K562 (cell line): Measurements from ENCODE around the gene SLC7A8. TPM values are rescaled to one million over a fixed set of nuclear protein-coding genes. Genes with fewer than 3 reads are reported as not detected.

ENCODE experiments used
- ATAC-seq: fragments of 200-7000 bp; cut with Tn5 transposase; 3 replicates; pipeline ENCODE4 v1.9.1; 2020; ENCODE audit warnings: moderate library complexity
- BruUV-seq: library from RNA; stranded (reverse); fragments of 400-500 nt; replicated peaks from 2 replicates; lab custom pipeline; 2021; lab: Mats Ljungman, UMichigan
- CTCF ChIA-PET: fragments of 300-600 bp; formaldehyde crosslinking; extraction: SDS; loops from one replicate; lab custom pipeline; 2021; ENCODE audit warnings: low intra/inter-chr PET ratio; lab: Yijun Ruan, JAX
- POLR2A ChIA-PET: fragments of 300-600, 350-650 bp; sonication (Branson Sonifier 250); formaldehyde crosslinking; extraction: SDS; loops from one replicate; lab custom pipeline; 2021; ENCODE audit warnings: antibody characterized with exemption, inconsistent platforms; lab: Yijun Ruan, JAX
- DNase-seq, 4 experiments: peaks; one replicate each; pipeline versions ENCODE4 v3.0.0 to v3.0.0-alpha.2; 2011 to 2018; ENCODE audit warnings: low spot score in 3 of 4, mixed read lengths in 3 of 4; ENCODE audit errors: extremely low read depth in 1 of 4
- FAIRE-seq: peaks from 2 replicates; lab custom pipeline; 2011; peaks lifted over from hg19 to GRCh38; lab: Jason Lieb, UNC
- H2AFZ ChIP-seq: 2 replicates; pipeline ENCODE4 v1.6.0; 2011; ENCODE audit warnings: low read depth, low read length, control low read depth, inconsistent platforms
- H3K27ac ChIP-seq: fragments of 200-600 bp; 3 replicates; pipeline ENCODE4 v1.8.0; 2011; ENCODE audit warnings: low read depth, mild to moderate bottlenecking, control low read depth, inconsistent platforms, low read length, moderate library complexity, mixed read lengths; ENCODE audit errors: extremely low read depth
- H3K27me3 ChIP-seq, 2 experiments: fragments of 300-600 bp in 1 of 2; 2 replicates in 1 of 2; 3 replicates in 1 of 2; pipeline versions ENCODE4 v1.6.0 to v1.8.0; 2011; ENCODE audit warnings: inconsistent platforms in 2 of 2, low read length in 2 of 2, mild to moderate bottlenecking in 1 of 2, mixed read lengths in 1 of 2, moderate library complexity in 1 of 2; ENCODE audit not compliant: control insufficient read depth in 2 of 2, insufficient read depth in 2 of 2
- H3K36me3 ChIP-seq: fragments of 300-600 bp; 3 replicates; pipeline ENCODE4 v1.8.0; 2011; ENCODE audit warnings: mild to moderate bottlenecking, low read length, inconsistent platforms; ENCODE audit not compliant: control insufficient read depth, insufficient read depth
- H3K4me1 ChIP-seq, 2 experiments: fragments of 200-600 bp in 1 of 2; replicated peaks in 1 of 2; 2 replicates in 1 of 2; 3 replicates in 1 of 2; pipeline versions ENCODE4 v1.5.1 to v1.8.0; 2011; ENCODE audit warnings: inconsistent platforms in 2 of 2, low read length in 2 of 2, mild to moderate bottlenecking in 1 of 2, mixed read lengths in 1 of 2, moderate library complexity in 1 of 2; ENCODE audit not compliant: control insufficient read depth in 2 of 2, insufficient read depth in 2 of 2
- H3K4me2 ChIP-seq: 2 replicates; pipeline ENCODE4 v1.6.1; 2011; ENCODE audit warnings: low read length, control low read depth, inconsistent platforms, mixed read lengths; ENCODE audit not compliant: insufficient read depth
- H3K4me3 ChIP-seq: fragments of 200-600 bp; sonication (generic), shearing (Covaris generic); 2 replicates; pipeline ENCODE4 v1.5.1; 2016; ENCODE audit warnings: control low read depth, inconsistent platforms
- H3K79me2 ChIP-seq: fragments of 200-600 bp; 3 replicates; pipeline ENCODE4 v1.8.0; 2011; ENCODE audit warnings: low read length, inconsistent platforms; ENCODE audit not compliant: control insufficient read depth, insufficient read depth
- H3K9ac ChIP-seq, 2 experiments: 2 replicates each; pipeline versions ENCODE4 v1.6.0 to v1.6.1; 2011; ENCODE audit warnings: low read depth in 2 of 2, low read length in 2 of 2, control low read depth in 1 of 2, inconsistent platforms in 1 of 2, mild to moderate bottlenecking in 1 of 2, mixed read lengths in 1 of 2; ENCODE audit not compliant: insufficient read depth in 1 of 2
- H3K9me1 ChIP-seq: one replicate; pipeline ENCODE4 v1.6.0; 2011; ENCODE audit warnings: inconsistent platforms, mild to moderate bottlenecking, low read length, moderate library complexity; ENCODE audit not compliant: control insufficient read depth, insufficient read depth
- H3K9me3 ChIP-seq: replicated peaks from 2 replicates; pipeline ENCODE4 v1.5.1; 2011; ENCODE audit warnings: low read depth, low read length, inconsistent platforms; ENCODE audit not compliant: control insufficient read depth, insufficient read depth
- H4K20me1 ChIP-seq: replicated peaks from 2 replicates; pipeline ENCODE4 v1.6.1; 2011; ENCODE audit warnings: low read length, inconsistent platforms, mixed read lengths; ENCODE audit not compliant: control insufficient read depth, insufficient read depth
- CAMTA2 ChIP-seq: fragments of 250-450 bp; sonication (Bioruptor Pico); conservative IDR thresholded peaks from 2 replicates; pipeline ENCODE4 v1.5.1; 2022
- EGR1 ChIP-seq: fragments of 450-650 bp; conservative IDR thresholded peaks from 2 replicates; pipeline ENCODE4 v1.6.1; 2017; ENCODE audit warnings: mild to moderate bottlenecking
- FOXA1 ChIP-seq: fragments of 450-650 bp; IDR thresholded peaks from 2 replicates; pipeline ENCODE4 v1.6.1; 2016; ENCODE audit warnings: mild to moderate bottlenecking, borderline replicate concordance
- KLF1 ChIP-seq: fragments of 450-650 bp; IDR thresholded peaks from 2 replicates; pipeline ENCODE4 v1.6.1; 2016; ENCODE audit warnings: missing genetic modification characterization, missing compliant biosample characterization
- WGBS: fragments of 100-300 bp; shearing (Covaris generic); methylation state at CpG from one replicate; pipeline ENCODE4 v1.1.6; 2016; ENCODE audit warnings: low coverage, mixed read lengths; ENCODE audit not compliant: insufficient coverage; ENCODE audit errors: missing lambda C conversion rate; 5-methylcytosine and 5-hydroxymethylcytosine counted together
- in situ Hi-C: fragments of 300-500 bp; cut with MboI; formaldehyde crosslinking; loops from 4 replicates; pipeline ENCODE4 v1.15.0; 2018; ENCODE audit warnings: inconsistent platforms, mixed read lengths
- intact Hi-C: fragments of 100-400 bp; cut with micrococcal nuclease; formaldehyde crosslinking; loops from 2 replicates; pipeline ENCODE4 v1.14.2; 2022
- polyA plus RNA-seq, 8 experiments: library from polyadenylated mRNA; depleted of rRNA in 4 of 8; stranded (reverse) in 5 of 8; unstranded in 3 of 8; fragments of >200 nt; fragmentation: Nextera tagmentation in 2 of 8; fragmentation: Illumina TruSeq in 1 of 8; extraction: Ambion mirVana in 2 of 8; extraction: Trizol in 1 of 8; gene quantifications; 2 replicates each; pipeline versions ENCODE4 v1.2.1 to v1.2.3, GENCODE V29; 2011 to 2014; ENCODE audit warnings: inconsistent platforms in 1 of 8, missing spikeins in 1 of 8
- total RNA-seq, 7 experiments: library from RNA; depleted of rRNA in 6 of 7; stranded (reverse); fragments of >200 nt in 6 of 7; fragmentation: Illumina TruSeq in 2 of 7; extraction: Trizol in 2 of 7; gene quantifications; 2 replicates each; pipeline versions ENCODE4 v1.2.1 to v1.2.3, GENCODE V29; 2011 to 2021; ENCODE audit warnings: low replicate concordance in 1 of 7
- TF ChIP-seq, protein P1 (sequence below): sonication (generic); formaldehyde crosslinking; IDR thresholded peaks from 2 replicates; pipeline ENCODE4 v1.8.1; 2023; ENCODE audit warnings: mild to moderate bottlenecking, missing genetic modification reagents
- TF ChIP-seq, protein P2 (sequence below): sonication (generic); formaldehyde crosslinking; IDR thresholded peaks from 2 replicates; pipeline ENCODE4 v1.4.0; 2020; ENCODE audit warnings: mild to moderate bottlenecking, missing genetic modification reagents

Gene SLC7A8
- total and polyA plus RNA-seq, 9 of the 15 experiments (the other 6 are each of a cell fraction or from before 2014, with no cell fraction given), result 2.0 to 33.0 (median 6.0) TPM

DNA sequence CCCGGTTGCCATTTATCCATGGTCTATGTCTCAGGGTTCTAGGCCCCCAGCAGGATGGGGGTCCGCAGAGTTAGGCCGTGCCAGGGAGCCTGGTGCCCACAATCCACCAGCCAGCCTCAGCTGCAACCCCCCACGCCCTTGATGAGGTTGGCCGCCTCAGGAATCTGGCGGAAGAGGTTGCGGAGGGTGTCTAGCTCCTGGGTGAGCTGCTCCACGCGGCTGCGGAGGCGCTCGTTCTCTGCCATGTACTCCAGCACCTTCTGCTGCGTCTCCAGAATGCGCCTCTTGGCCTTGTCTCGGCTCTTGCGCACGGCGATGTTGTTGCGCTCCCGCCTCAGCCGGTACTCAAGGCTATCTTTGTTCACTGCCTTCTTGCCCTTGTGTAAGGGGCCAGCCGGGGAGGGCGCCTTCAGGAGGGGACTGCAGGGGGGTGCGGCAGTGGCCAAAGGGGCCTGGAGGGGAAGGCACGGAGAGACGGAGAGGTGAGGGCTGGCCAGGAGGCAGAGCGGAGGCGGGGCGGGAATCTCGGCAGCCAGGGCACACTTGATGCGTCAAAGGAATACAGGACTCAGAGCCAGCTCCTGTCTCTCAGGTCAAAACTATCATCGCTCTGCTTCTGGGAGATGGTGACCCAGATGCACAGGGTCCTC is 66.0 kb downstream of the SLC7A8 start:
- ATAC-seq, result no peak
- no peak for DNase-seq
- ChIA-PET POLR2A (interaction anchor here (0.6 to 0.8 kb wide), 3 partner anchors 19 to 232 kb away, joined by 3 read pairs; no protein-coding TSS in a partner anchor), CTCF (no interaction called here)
- no peak overlapping the region for H2AFZ ChIP-seq
- no peaks in the 10 kb centered on the region for H3K79me2 ChIP-seq
- H3K9me1 ChIP-seq, result no peaks in the 10 kb centered on the region
- FAIRE-seq, result no peak
- in situ Hi-C loops (no loop called here), intact Hi-C loops (no loop called here)
- no TSS peak for BruUV-seq
- H3K4me2 ChIP-seq, result no peak overlapping the region
- peaks cover 3% of the 10 kb centered on the region; the same call in 1 of the 2 replicates for H4K20me1 ChIP-seq
- no peaks in the 10 kb centered on the region for H3K9me3 ChIP-seq
- WGBS, result 79% methylated on average over 25 of the region's 32 CpGs
- no peak overlapping the region for H3K27ac ChIP-seq
- no peak for TF ChIP-seq KLF1 (tag)
- no peak for TF ChIP-seq EGR1
- TF ChIP-seq, protein P1, sequence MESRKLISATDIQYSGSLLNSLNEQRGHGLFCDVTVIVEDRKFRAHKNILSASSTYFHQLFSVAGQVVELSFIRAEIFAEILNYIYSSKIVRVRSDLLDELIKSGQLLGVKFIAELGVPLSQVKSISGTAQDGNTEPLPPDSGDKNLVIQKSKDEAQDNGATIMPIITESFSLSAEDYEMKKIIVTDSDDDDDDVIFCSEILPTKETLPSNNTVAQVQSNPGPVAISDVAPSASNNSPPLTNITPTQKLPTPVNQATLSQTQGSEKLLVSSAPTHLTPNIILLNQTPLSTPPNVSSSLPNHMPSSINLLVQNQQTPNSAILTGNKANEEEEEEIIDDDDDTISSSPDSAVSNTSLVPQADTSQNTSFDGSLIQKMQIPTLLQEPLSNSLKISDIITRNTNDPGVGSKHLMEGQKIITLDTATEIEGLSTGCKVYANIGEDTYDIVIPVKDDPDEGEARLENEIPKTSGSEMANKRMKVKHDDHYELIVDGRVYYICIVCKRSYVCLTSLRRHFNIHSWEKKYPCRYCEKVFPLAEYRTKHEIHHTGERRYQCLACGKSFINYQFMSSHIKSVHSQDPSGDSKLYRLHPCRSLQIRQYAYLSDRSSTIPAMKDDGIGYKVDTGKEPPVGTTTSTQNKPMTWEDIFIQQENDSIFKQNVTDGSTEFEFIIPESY (CRISPR knock-in tag), result peak; percentile 83
- TF ChIP-seq, protein P2, sequence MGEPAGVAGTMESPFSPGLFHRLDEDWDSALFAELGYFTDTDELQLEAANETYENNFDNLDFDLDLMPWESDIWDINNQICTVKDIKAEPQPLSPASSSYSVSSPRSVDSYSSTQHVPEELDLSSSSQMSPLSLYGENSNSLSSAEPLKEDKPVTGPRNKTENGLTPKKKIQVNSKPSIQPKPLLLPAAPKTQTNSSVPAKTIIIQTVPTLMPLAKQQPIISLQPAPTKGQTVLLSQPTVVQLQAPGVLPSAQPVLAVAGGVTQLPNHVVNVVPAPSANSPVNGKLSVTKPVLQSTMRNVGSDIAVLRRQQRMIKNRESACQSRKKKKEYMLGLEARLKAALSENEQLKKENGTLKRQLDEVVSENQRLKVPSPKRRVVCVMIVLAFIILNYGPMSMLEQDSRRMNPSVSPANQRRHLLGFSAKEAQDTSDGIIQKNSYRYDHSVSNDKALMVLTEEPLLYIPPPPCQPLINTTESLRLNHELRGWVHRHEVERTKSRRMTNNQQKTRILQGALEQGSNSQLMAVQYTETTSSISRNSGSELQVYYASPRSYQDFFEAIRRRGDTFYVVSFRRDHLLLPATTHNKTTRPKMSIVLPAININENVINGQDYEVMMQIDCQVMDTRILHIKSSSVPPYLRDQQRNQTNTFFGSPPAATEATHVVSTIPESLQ (CRISPR knock-in tag), result no peak
- no peak for TF ChIP-seq FOXA1
- no peak for TF ChIP-seq CAMTA2 (CRISPR knock-in tag)
- no peak overlapping the region for H3K4me3 ChIP-seq
- H3K36me3 ChIP-seq, result no peaks in the 10 kb centered on the region
- H3K9ac ChIP-seq, result 0 out of 4 replicates have a peak overlapping the region, but pooled peaks of 1 of the 2 experiments have one; percentile 8
- peaks cover 46 to 59% of the 10 kb centered on the region in 2 experiments for H3K4me1 ChIP-seq
- peaks cover 0 to 10% of the 10 kb centered on the region in 2 experiments; a peak in 3 of 5 replicates for H3K27me3 ChIP-seq
